SK-N-SH treated with all-trans-retinoic acid at 6 μM for 48 hours (cell line): ENCODE results near the gene KNSTRN.

Source experiments
- ARNTL ChIP-seq: fragments of 450-650 bp; formaldehyde crosslinking; IDR thresholded peaks from 2 replicates; pipeline ENCODE4 v1.5.0; 2020; ENCODE audit warnings: low read depth, mild to moderate bottlenecking, moderate library complexity, borderline replicate concordance
- OSR1 ChIP-seq: fragments of 250-450 bp; sonication (Bioruptor Pico); IDR thresholded peaks from 2 replicates; pipeline ENCODE4 v1.8.0; 2022; ENCODE audit warnings: moderate library complexity, mild to moderate bottlenecking, inconsistent platforms
- PPARA ChIP-seq: fragments of 250-450 bp; sonication (Bioruptor Pico); IDR thresholded peaks from 2 replicates; pipeline ENCODE4 v1.5.0; 2020; ENCODE audit warnings: mild to moderate bottlenecking, borderline replicate concordance
- RARB ChIP-seq: fragments of 250-450 bp; sonication (Bioruptor Pico); IDR thresholded peaks from 2 replicates; pipeline ENCODE4 v1.8.0; 2021; ENCODE audit warnings: mild to moderate bottlenecking, moderate library complexity
- TCF4 ChIP-seq: fragments of 250-450 bp; sonication (Bioruptor Pico); IDR thresholded peaks from 2 replicates; pipeline ENCODE4 v1.8.0; 2021; ENCODE audit warnings: mild to moderate bottlenecking, moderate library complexity, borderline replicate concordance
- TOX ChIP-seq: fragments of 250-450 bp; sonication (Bioruptor Pico); IDR thresholded peaks from 2 replicates; pipeline ENCODE4 v1.8.0; 2021; ENCODE audit warnings: mild to moderate bottlenecking, moderate library complexity, borderline replicate concordance
- ZFP3 ChIP-seq: fragments of 250-450 bp; sonication (Bioruptor Pico); IDR thresholded peaks from 2 replicates; pipeline ENCODE4 v1.5.0; 2020; ENCODE audit warnings: mild to moderate bottlenecking, moderate library complexity
- ZFP30 ChIP-seq: fragments of 450-650 bp; formaldehyde crosslinking; IDR thresholded peaks from 2 replicates; pipeline ENCODE4 v1.5.0; 2022; ENCODE audit warnings: mild to moderate bottlenecking, moderate library complexity
- ZNF565 ChIP-seq: fragments of 450-650 bp; formaldehyde crosslinking; conservative IDR thresholded peaks from 2 replicates; pipeline ENCODE4 v1.5.0; 2020; ENCODE audit warnings: low read depth, mild to moderate bottlenecking, moderate library complexity
- TF ChIP-seq, protein P1 (sequence below): fragments of 250-450 bp; sonication (Bioruptor Pico); IDR thresholded peaks from 2 replicates; pipeline ENCODE4 v1.8.0; 2020; ENCODE audit warnings: mild to moderate bottlenecking, moderate library complexity, borderline replicate concordance

DNA sequence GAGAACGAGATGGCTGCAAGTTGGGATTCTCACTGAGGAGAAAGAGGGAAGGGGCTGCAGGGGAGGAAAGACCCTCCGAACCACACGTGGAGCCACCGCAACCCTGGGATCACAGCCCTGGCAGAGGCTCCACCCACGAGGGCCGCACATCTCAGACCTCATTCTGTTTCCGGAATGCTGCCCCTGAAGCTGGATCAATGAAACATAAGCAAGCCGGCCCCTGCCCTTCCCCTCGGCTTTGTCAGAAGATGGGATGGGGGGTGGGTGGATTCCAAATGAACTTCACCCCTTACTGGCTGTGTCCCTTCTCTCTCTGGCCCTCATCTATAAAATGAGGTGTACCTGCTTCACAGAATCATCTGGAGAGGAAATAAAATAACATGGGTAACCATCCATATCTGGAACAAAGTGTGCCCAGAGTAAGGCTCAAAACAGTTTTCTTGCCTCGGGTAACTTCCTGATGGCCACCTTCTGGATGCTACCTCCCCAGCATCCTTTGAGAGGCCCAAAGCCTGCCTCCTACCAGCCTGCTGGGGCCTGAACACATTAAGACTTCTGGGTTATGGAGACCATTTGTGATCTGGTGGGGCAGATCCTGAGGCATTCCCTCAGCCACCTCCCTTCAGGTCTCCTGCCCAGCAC lies 37.2 kb upstream of the KNSTRN start:
- TF ChIP-seq TOX (CRISPR knock-in tag), result no peak
- TF ChIP-seq, protein P1, sequence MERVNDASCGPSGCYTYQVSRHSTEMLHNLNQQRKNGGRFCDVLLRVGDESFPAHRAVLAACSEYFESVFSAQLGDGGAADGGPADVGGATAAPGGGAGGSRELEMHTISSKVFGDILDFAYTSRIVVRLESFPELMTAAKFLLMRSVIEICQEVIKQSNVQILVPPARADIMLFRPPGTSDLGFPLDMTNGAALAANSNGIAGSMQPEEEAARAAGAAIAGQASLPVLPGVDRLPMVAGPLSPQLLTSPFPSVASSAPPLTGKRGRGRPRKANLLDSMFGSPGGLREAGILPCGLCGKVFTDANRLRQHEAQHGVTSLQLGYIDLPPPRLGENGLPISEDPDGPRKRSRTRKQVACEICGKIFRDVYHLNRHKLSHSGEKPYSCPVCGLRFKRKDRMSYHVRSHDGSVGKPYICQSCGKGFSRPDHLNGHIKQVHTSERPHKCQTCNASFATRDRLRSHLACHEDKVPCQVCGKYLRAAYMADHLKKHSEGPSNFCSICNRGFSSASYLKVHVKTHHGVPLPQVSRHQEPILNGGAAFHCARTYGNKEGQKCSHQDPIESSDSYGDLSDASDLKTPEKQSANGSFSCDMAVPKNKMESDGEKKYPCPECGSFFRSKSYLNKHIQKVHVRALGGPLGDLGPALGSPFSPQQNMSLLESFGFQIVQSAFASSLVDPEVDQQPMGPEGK (CRISPR knock-in tag), result no peak
- no peak for TF ChIP-seq ZNF565
- no peak for TF ChIP-seq ARNTL
- no peak for TF ChIP-seq RARB
- TF ChIP-seq TCF4 (CRISPR knock-in tag), result no peak
- TF ChIP-seq OSR1 (CRISPR knock-in tag), result no peak
- TF ChIP-seq ZFP30 (CRISPR knock-in tag), result no peak
- TF ChIP-seq PPARA (CRISPR knock-in tag), result no peak
- no peak for TF ChIP-seq ZFP3 (CRISPR knock-in tag)
